ENCODE data around the gene ARHGAP26.

The ARHGAP26 gene

GRCh38 chr5:142784401-142784955, 14.3 kb downstream of the ARHGAP26 start:
- no peak for DNase-seq (ENCODE audit: low read depth in 2 of 2)

- no peak for DNase-seq (ENCODE audit: low read depth in 2 of 2)
Measured at GRCh38 chr5:142785206-142785605, 15.0 kb downstream of the ARHGAP26 start.

- DNase-seq (ENCODE audit: low read depth in 2 of 2): no peak
Measured at GRCh38 chr5:142789206-142789605, 19.0 kb downstream of the ARHGAP26 start.

- no peak for DNase-seq (ENCODE audit: low read depth in 2 of 2)
Measured at GRCh38 chr5:142792012-142792864, 22.1 kb downstream of the ARHGAP26 start.

- DNase-seq (ENCODE audit: low read depth in 2 of 2): no peak
Measured at GRCh38 chr5:142792865-142793232, 22.7 kb downstream of the ARHGAP26 start.

GRCh38 chr5:142794537-142794936, 24.4 kb downstream of the ARHGAP26 start:
- DNase-seq (ENCODE audit: low read depth in 2 of 2): no peak

GRCh38 chr5:142795251-142795650, 25.1 kb downstream of the ARHGAP26 start:
- no peak for DNase-seq (ENCODE audit: low read depth in 2 of 2)

- no peak for DNase-seq (ENCODE audit: low read depth in 2 of 2)
Measured at GRCh38 chr5:142796492-142797109, 26.4 kb downstream of the ARHGAP26 start.

- DNase-seq (ENCODE audit: low read depth in 2 of 2): no peak
Measured at GRCh38 chr5:142797420-142797819, 27.2 kb downstream of the ARHGAP26 start.

GRCh38 chr5:142798099-142798770, 28.1 kb downstream of the ARHGAP26 start:
- no peak for DNase-seq (ENCODE audit: low read depth in 2 of 2)

- no peak for DNase-seq (ENCODE audit: low read depth in 2 of 2)
Measured at GRCh38 chr5:142800776-142801494, 30.8 kb downstream of the ARHGAP26 start.

GRCh38 chr5:142801495-142801871, 31.3 kb downstream of the ARHGAP26 start:
- DNase-seq (ENCODE audit: low read depth in 2 of 2): no peak

- no peak for DNase-seq (ENCODE audit: low read depth in 2 of 2)
Measured at GRCh38 chr5:142803428-142804125, 33.4 kb downstream of the ARHGAP26 start.

GRCh38 chr5:142805339-142805738, 35.2 kb downstream of the ARHGAP26 start:
- no peak for DNase-seq (ENCODE audit: low read depth in 2 of 2)

- no peak for DNase-seq (ENCODE audit: low read depth in 2 of 2)
Measured at GRCh38 chr5:142806841-142807267, 36.7 kb downstream of the ARHGAP26 start.

GRCh38 chr5:142807372-142807911, 37.3 kb downstream of the ARHGAP26 start:
- no peak for DNase-seq (ENCODE audit: low read depth in 2 of 2)

GRCh38 chr5:142808878-142809598, 38.9 kb downstream of the ARHGAP26 start:
- no peak for DNase-seq (ENCODE audit: low read depth in 2 of 2)

- no peak for DNase-seq (ENCODE audit: low read depth in 2 of 2)
Measured at GRCh38 chr5:142810081-142810480, 39.9 kb downstream of the ARHGAP26 start.

GRCh38 chr5:142810743-142811290, 40.6 kb downstream of the ARHGAP26 start:
- DNase-seq (ENCODE audit: low read depth in 2 of 2): no peak
